Panc1 (cell line): ENCODE measurements around the gene VIPR2. TPM values are rescaled to one million over a fixed set of nuclear protein-coding genes. Genes with fewer than 3 reads are reported as not detected.

Source experiments
- ATAC-seq: fragments of 200-7000 bp; cut with Tn5 transposase; 2 replicates; pipeline ENCODE4 v1.9.1; 2020; ENCODE audit warnings: mild to moderate bottlenecking, moderate library complexity
- BruUV-seq: library from RNA; stranded (reverse); fragments of 400-500 nt; replicated peaks from 2 replicates; lab custom pipeline; 2021; lab: Mats Ljungman, UMichigan
- CTCF ChIA-PET: fragments of 300-600 bp; sonication (Branson Sonifier 250); formaldehyde crosslinking; loops from one replicate; lab custom pipeline; 2022; ENCODE audit warnings: antibody characterized with exemption; lab: Charles Lee
- POLR2A ChIA-PET: fragments of 300-600 bp; sonication (Branson Sonifier 250); formaldehyde crosslinking; loops from one replicate; lab custom pipeline; 2022; ENCODE audit warnings: antibody characterized with exemption; lab: Charles Lee
- DNase-seq: peaks from one replicate; pipeline ENCODE4 v3.0.0-alpha.2; 2010; ENCODE audit warnings: low read depth, low spot score
- H3K27ac ChIP-seq: 2 replicates; pipeline ENCODE4 v1.5.1; 2011; ENCODE audit warnings: mild to moderate bottlenecking, low read length, inconsistent platforms
- H3K27me3 ChIP-seq: fragments of 200-500 bp; sonication (Bioruptor generic); 2 replicates; pipeline ENCODE4 v1.6.0; 2014; ENCODE audit warnings: low read length, inconsistent platforms; ENCODE audit not compliant: control insufficient read depth, insufficient read depth
- H3K36me3 ChIP-seq: fragments of 200-500 bp; sonication (Bioruptor generic); 2 replicates; pipeline ENCODE4 v1.5.1; 2014; ENCODE audit warnings: inconsistent platforms, mild to moderate bottlenecking, low read length, moderate library complexity; ENCODE audit not compliant: control insufficient read depth, insufficient read depth
- H3K4me1 ChIP-seq: 2 replicates; pipeline ENCODE4 v1.5.1; 2011; ENCODE audit warnings: inconsistent platforms, mild to moderate bottlenecking, low read length, moderate library complexity; ENCODE audit not compliant: control insufficient read depth, insufficient read depth
- H3K4me3 ChIP-seq, 2 experiments: 2 replicates each; pipeline ENCODE4 v1.5.1; 2011 to 2012; ENCODE audit warnings: low read depth in 2 of 2, low read length in 2 of 2, mild to moderate bottlenecking in 2 of 2, inconsistent platforms in 1 of 2, moderate library complexity in 1 of 2
- H3K9me3 ChIP-seq: fragments of 200-500 bp; sonication (Bioruptor generic); 2 replicates; pipeline ENCODE4 v1.5.1; 2014; ENCODE audit warnings: low read depth, mild to moderate bottlenecking, inconsistent platforms, low read length, moderate library complexity; ENCODE audit not compliant: control insufficient read depth, insufficient read depth
- CTCF ChIP-seq: fragments of 450-650 bp; IDR thresholded peaks from 2 replicates; pipeline ENCODE4 v1.5.1; 2017; ENCODE audit warnings: mild to moderate bottlenecking
- POLR2AphosphoS5 ChIP-seq: IDR thresholded peaks from 2 replicates; pipeline ENCODE4 v1.6.1; 2012; ENCODE audit warnings: mild to moderate bottlenecking, low read depth, low read length, moderate library complexity
- SIN3A ChIP-seq: IDR thresholded peaks from 2 replicates; pipeline ENCODE4 v1.6.1; 2012; ENCODE audit warnings: low read depth, mild to moderate bottlenecking, low read length, moderate library complexity, borderline replicate concordance; ENCODE audit not compliant: insufficient read depth
- TCF7L2 ChIP-seq: IDR thresholded peaks from 2 replicates; pipeline ENCODE4 v1.6.1; 2011; ENCODE audit warnings: mild to moderate bottlenecking, low read depth, low read length, inconsistent platforms
- in situ Hi-C: cut with HindIII; loops from 2 replicates; pipeline ENCODE4 v1.10.0; 2016; ENCODE audit warnings: low sequenced_read_pairs, low pct_unique_long_range_greater_than_20kb
- intact Hi-C: fragments of 100-400 bp; cut with micrococcal nuclease; formaldehyde crosslinking; loops from one replicate; pipeline ENCODE4 v1.10.0; 2022; ENCODE audit not compliant: unreplicated experiment
- total RNA-seq: library from RNA; stranded (reverse); gene quantifications from one replicate; pipeline ENCODE4 v1.2.1, GENCODE V29; 2021; ENCODE audit not compliant: unreplicated experiment
- TF ChIP-seq, protein P1 (sequence below), 2 experiments: IDR thresholded peaks; 2 replicates each; pipeline ENCODE4 v1.6.1; 2011 to 2012; ENCODE audit warnings: low read depth in 2 of 2, control low read depth in 1 of 2, low read length in 1 of 2, mild to moderate bottlenecking in 1 of 2, moderate library complexity in 1 of 2; ENCODE audit not compliant: insufficient read depth in 1 of 2

Gene VIPR2
- total RNA-seq, 1 experiment from 2014 or later: not detected

GRCh38 chr7:159078193-159078910 lies 66.3 kb downstream of the VIPR2 start:
- no peak overlapping the region for H3K27ac ChIP-seq
- peaks cover 15% of the 10 kb centered on the region for H3K27me3 ChIP-seq
- no peaks in the 10 kb centered on the region for H3K9me3 ChIP-seq
- ChIA-PET CTCF (no interaction called here), POLR2A (no interaction called here)
- H3K36me3 ChIP-seq: no peaks in the 10 kb centered on the region
- H3K4me1 ChIP-seq: no peaks in the 10 kb centered on the region
- ATAC-seq (no peak), DNase-seq (no peak)
- in situ Hi-C loops: no loop called here
- intact Hi-C loops: no loop called here
- no peak overlapping the region for H3K4me3 ChIP-seq
- TF ChIP-seq TCF7L2 (no peak), SIN3A (no peak)
- TF ChIP-seq, protein P1, sequence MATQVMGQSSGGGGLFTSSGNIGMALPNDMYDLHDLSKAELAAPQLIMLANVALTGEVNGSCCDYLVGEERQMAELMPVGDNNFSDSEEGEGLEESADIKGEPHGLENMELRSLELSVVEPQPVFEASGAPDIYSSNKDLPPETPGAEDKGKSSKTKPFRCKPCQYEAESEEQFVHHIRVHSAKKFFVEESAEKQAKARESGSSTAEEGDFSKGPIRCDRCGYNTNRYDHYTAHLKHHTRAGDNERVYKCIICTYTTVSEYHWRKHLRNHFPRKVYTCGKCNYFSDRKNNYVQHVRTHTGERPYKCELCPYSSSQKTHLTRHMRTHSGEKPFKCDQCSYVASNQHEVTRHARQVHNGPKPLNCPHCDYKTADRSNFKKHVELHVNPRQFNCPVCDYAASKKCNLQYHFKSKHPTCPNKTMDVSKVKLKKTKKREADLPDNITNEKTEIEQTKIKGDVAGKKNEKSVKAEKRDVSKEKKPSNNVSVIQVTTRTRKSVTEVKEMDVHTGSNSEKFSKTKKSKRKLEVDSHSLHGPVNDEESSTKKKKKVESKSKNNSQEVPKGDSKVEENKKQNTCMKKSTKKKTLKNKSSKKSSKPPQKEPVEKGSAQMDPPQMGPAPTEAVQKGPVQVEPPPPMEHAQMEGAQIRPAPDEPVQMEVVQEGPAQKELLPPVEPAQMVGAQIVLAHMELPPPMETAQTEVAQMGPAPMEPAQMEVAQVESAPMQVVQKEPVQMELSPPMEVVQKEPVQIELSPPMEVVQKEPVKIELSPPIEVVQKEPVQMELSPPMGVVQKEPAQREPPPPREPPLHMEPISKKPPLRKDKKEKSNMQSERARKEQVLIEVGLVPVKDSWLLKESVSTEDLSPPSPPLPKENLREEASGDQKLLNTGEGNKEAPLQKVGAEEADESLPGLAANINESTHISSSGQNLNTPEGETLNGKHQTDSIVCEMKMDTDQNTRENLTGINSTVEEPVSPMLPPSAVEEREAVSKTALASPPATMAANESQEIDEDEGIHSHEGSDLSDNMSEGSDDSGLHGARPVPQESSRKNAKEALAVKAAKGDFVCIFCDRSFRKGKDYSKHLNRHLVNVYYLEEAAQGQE (IDR thresholded peaks at IDR 0.05; ENCODE audit: insufficient read depth in 1 of 2, low read depth in 2 of 2, low read length in 1 of 2): no peak
- no TSS peak for BruUV-seq

DNA sequence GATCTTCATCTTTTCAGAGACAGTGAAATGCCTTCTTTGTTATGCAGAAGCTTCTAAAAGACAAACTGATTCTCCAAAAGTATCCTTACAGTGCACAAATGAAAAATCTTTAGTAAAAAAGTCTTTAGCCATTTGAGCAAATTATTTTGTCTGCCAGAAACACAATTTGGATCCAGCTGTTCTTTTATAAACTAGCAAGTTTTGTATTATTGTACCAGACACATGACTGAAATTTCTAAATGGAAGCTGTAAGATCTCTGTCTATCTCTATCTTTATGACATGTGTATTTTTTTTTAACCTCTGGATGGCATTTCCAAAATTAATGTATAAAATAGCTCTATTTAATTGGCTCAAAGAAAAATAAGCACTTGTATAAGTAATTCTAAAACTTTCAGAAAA lies 68.3 kb downstream of the VIPR2 start:
- ATAC-seq (no peak), DNase-seq (no peak)
- ChIA-PET CTCF (no interaction called here), POLR2A (no interaction called here)
- no peak for TF ChIP-seq POLR2AphosphoS5
- TF ChIP-seq, protein P1 (IDR thresholded peaks at IDR 0.05; ENCODE audit: insufficient read depth in 1 of 2, low read depth in 2 of 2, low read length in 1 of 2): no peak
- TF ChIP-seq CTCF: no peak
- BruUV-seq: no TSS peak
- Histone ChIP-seq H3K27me3 (peaks cover 15% of the 10 kb centered on the region), H3K4me3 (no peak overlapping the region), H3K27ac (no peak overlapping the region), H3K36me3 (no peaks in the 10 kb centered on the region), H3K9me3 (no peaks in the 10 kb centered on the region), H3K4me1 (no peaks in the 10 kb centered on the region)
- intact Hi-C loops (no loop called here), in situ Hi-C loops (no loop called here)
